Keratinocyte (primary cell): ENCODE results near the gene PANX2. TPM values are rescaled to one million over a fixed set of nuclear protein-coding genes. Genes with fewer than 3 reads are reported as not detected.

Source experiments
- DNase-seq: peaks from one replicate; pipeline ENCODE4 v3.0.0-alpha.2; 2011; ENCODE audit warnings: low read depth, missing footprints, low spot score
- FAIRE-seq: peaks from 2 replicates; lab custom pipeline; 2011; peaks lifted over from hg19 to GRCh38; lab: Jason Lieb, UNC
- H2AFZ ChIP-seq: 2 replicates; pipeline ENCODE4 v1.6.0; 2012; ENCODE audit warnings: low read length, control low read depth, inconsistent platforms; ENCODE audit not compliant: control insufficient read depth
- H3K27ac ChIP-seq: 2 replicates; pipeline ENCODE4 v1.5.1; 2011; ENCODE audit warnings: low read length; ENCODE audit not compliant: control insufficient read depth, insufficient read depth
- H3K27me3 ChIP-seq: 3 replicates; pipeline ENCODE4 v1.6.0; 2011; ENCODE audit warnings: low read length; ENCODE audit not compliant: control insufficient read depth, insufficient read depth; ENCODE audit errors: extremely low read depth
- H3K36me3 ChIP-seq, 2 experiments: 2 replicates in 1 of 2; 3 replicates in 1 of 2; pipeline ENCODE4 v1.5.1; 2011; ENCODE audit warnings: low read length in 2 of 2, mild to moderate bottlenecking in 1 of 2; ENCODE audit not compliant: control insufficient read depth in 2 of 2, insufficient read depth in 2 of 2; ENCODE audit errors: extremely low read depth in 1 of 2
- H3K4me1 ChIP-seq: 3 replicates; pipeline ENCODE4 v1.5.1; 2011; ENCODE audit warnings: low read length; ENCODE audit not compliant: control insufficient read depth, insufficient read depth; ENCODE audit errors: extremely low read depth
- H3K4me2 ChIP-seq: 3 replicates; pipeline ENCODE4 v1.6.0; 2011; ENCODE audit warnings: low read depth, low read length; ENCODE audit not compliant: control insufficient read depth, insufficient read depth; ENCODE audit errors: extremely low read depth
- H3K4me3 ChIP-seq, 3 experiments: fragments of 200-600 bp in 1 of 3; sonication (generic) in 1 of 3; 2 replicates in 2 of 3; 3 replicates in 1 of 3; pipeline ENCODE4 v1.5.1; 2011 to 2016; ENCODE audit warnings: low read length in 3 of 3, mild to moderate bottlenecking in 3 of 3, control low read depth in 2 of 3, inconsistent platforms in 1 of 3, low read depth in 1 of 3, mixed read lengths in 1 of 3, mixed run types in 1 of 3, moderate library complexity in 1 of 3; ENCODE audit not compliant: control insufficient read depth in 2 of 3, insufficient read depth in 2 of 3; ENCODE audit errors: extremely low read depth in 1 of 3
- H3K79me2 ChIP-seq: 2 replicates; pipeline ENCODE4 v1.6.0; 2012; ENCODE audit warnings: low read length; ENCODE audit not compliant: control insufficient read depth, insufficient read depth
- H3K9ac ChIP-seq: 3 replicates; pipeline ENCODE4 v1.6.0; 2011; ENCODE audit warnings: low read length; ENCODE audit not compliant: control insufficient read depth, insufficient read depth; ENCODE audit errors: extremely low read depth
- H3K9me1 ChIP-seq: 3 replicates; pipeline ENCODE4 v1.6.0; 2011; ENCODE audit warnings: low read length; ENCODE audit not compliant: control insufficient read depth, insufficient read depth; ENCODE audit errors: extremely low read depth
- H3K9me3 ChIP-seq: 2 replicates; pipeline ENCODE4 v1.5.1; 2012; ENCODE audit warnings: low read depth, low read length; ENCODE audit not compliant: control insufficient read depth
- H4K20me1 ChIP-seq: 3 replicates; pipeline ENCODE4 v1.6.0; 2011; ENCODE audit warnings: low read length; ENCODE audit not compliant: control insufficient read depth, insufficient read depth; ENCODE audit errors: extremely low read depth
- EZH2 ChIP-seq: IDR thresholded peaks from one replicate; pipeline ENCODE4 v1.6.1; 2012; ENCODE audit warnings: inconsistent platforms, mild to moderate bottlenecking, low read length, moderate library complexity
- dilution Hi-C: fragments of 300-500 bp; cut with MboI; formaldehyde crosslinking; loops from one replicate; pipeline ENCODE4 v1.7.0; 2020; ENCODE audit warnings: low sequenced_read_pairs; ENCODE audit not compliant: extremely low pct_ligation_motif_present
- polyA plus RNA-seq, 5 experiments: library from polyadenylated mRNA; depleted of rRNA in 3 of 5; stranded (reverse) in 3 of 5; stranded (forward) in 1 of 5; unstranded in 1 of 5; fragments of >200 nt; gene quantifications; 1 replicate in 1 of 5; 2 replicates in 3 of 5; 3 replicates in 1 of 5; pipeline versions ENCODE4 v1.2.1 to v1.2.3, GENCODE V29; 2011 to 2012; ENCODE audit warnings: missing spikeins in 2 of 5, low read depth in 1 of 5, low replicate concordance in 1 of 5
- TF ChIP-seq, protein P1 (sequence below), 3 experiments: IDR thresholded peaks in 1 of 3; conservative IDR thresholded peaks in 1 of 3; optimal IDR thresholded peaks in 1 of 3; 2 replicates in 2 of 3; 3 replicates in 1 of 3; pipeline versions ENCODE3 to v1.5.1; 2011; ENCODE audit warnings: low read length in 3 of 3, mild to moderate bottlenecking in 3 of 3, moderate library complexity in 2 of 3, control low read depth in 1 of 3, inconsistent platforms in 1 of 3; ENCODE audit not compliant: insufficient read depth in 2 of 3; ENCODE audit errors: extremely low read depth in 1 of 3

PANX2 gene
- polyA plus RNA-seq, 1 donor (not counting 4 experiments of a cell fraction or from before 2014, with no cell fraction given): 0.22 TPM

DNA sequence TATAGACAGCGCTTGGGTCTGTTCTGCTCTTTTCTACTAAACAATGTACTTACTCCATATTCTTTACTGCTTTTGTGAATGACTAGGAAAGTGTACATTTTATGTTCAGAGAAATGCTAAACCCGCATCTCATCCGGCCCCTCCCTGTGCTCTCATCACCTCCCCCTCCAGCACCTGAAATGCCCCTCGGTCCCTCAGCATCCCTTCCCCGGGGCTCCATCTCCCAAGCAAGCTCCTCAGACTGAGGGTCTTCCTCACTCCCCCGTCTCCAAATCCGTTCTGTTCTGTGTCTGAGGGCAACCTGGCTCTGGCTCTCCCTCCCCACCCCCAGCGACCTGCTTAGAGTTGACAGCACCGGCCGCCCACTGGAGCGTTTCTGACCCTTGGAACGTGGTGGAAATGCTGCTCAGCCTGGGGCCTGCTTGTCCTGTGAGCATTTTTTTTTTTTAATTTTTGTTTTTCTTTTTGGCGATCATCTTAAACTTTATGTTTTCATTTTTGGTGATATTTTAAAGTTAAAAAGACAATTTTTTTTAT is 31.7 kb downstream of the PANX2 start:
- Histone ChIP-seq H3K79me2 (peaks cover 17% of the 10 kb centered on the region), H4K20me1 (no peaks in the 10 kb centered on the region), H3K27me3 (no peaks in the 10 kb centered on the region), H3K9ac (peak overlapping the region; percentile 75), H2AFZ (no peak overlapping the region), H3K4me1 (peaks cover 11% of the 10 kb centered on the region), H3K9me3 (no peaks in the 10 kb centered on the region), H3K27ac (peak overlapping the region; percentile 40), H3K36me3 (peaks cover 12 to 22% of the 10 kb centered on the region in 2 experiments), H3K4me3 (peak overlapping the region; percentile 54 to 87 (median 75)), H3K9me1 (peaks cover 2% of the 10 kb centered on the region), H3K4me2 (peak overlapping the region; percentile 85)
- dilution Hi-C loops: no loop called here
- DNase-seq: no peak
- no peak for FAIRE-seq
- TF ChIP-seq, protein P1, sequence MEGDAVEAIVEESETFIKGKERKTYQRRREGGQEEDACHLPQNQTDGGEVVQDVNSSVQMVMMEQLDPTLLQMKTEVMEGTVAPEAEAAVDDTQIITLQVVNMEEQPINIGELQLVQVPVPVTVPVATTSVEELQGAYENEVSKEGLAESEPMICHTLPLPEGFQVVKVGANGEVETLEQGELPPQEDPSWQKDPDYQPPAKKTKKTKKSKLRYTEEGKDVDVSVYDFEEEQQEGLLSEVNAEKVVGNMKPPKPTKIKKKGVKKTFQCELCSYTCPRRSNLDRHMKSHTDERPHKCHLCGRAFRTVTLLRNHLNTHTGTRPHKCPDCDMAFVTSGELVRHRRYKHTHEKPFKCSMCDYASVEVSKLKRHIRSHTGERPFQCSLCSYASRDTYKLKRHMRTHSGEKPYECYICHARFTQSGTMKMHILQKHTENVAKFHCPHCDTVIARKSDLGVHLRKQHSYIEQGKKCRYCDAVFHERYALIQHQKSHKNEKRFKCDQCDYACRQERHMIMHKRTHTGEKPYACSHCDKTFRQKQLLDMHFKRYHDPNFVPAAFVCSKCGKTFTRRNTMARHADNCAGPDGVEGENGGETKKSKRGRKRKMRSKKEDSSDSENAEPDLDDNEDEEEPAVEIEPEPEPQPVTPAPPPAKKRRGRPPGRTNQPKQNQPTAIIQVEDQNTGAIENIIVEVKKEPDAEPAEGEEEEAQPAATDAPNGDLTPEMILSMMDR (optimal IDR thresholded peaks at IDR 0.05 in 1 of 3, IDR thresholded peaks at IDR 0.05 in 1 of 3, conservative IDR thresholded peaks at IDR 0.05 in 1 of 3; ENCODE audit: extremely low read depth in 1 of 3, insufficient read depth in 2 of 3, low read length in 3 of 3): no peak
- TF ChIP-seq EZH2: no peak

DNA sequence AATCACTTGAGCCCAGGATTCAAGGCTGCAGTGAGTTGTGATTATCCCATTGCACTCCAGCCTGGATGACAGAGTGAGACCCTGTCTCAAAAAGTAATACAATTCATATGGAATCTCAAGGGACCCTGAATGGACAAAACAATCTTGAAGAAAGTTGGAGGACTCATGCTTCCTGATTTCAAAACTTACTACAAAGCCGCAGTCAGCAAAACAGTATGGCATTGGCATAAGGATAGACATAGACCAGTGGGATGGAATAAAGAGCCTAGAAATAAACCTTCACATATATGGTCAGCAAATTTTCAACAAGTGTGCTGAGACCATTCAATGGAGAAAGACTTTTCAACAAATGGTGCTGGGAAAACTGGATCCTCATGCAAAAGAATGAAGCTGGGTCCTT is 32.8 kb downstream of the PANX2 start:
- H3K79me2 ChIP-seq: peaks cover 17% of the 10 kb centered on the region
- peaks cover 11% of the 10 kb centered on the region for H3K4me1 ChIP-seq
- H3K9ac ChIP-seq: no peak overlapping the region
- no peak overlapping the region for H2AFZ ChIP-seq
- no peak for TF ChIP-seq EZH2
- TF ChIP-seq, protein P1 (optimal IDR thresholded peaks at IDR 0.05 in 1 of 3, IDR thresholded peaks at IDR 0.05 in 1 of 3, conservative IDR thresholded peaks at IDR 0.05 in 1 of 3; ENCODE audit: extremely low read depth in 1 of 3, insufficient read depth in 2 of 3, low read length in 3 of 3): no peak
- H3K9me3 ChIP-seq: no peaks in the 10 kb centered on the region
- FAIRE-seq (no peak), DNase-seq (no peak)
- H4K20me1 ChIP-seq: no peaks in the 10 kb centered on the region
- dilution Hi-C loops: no loop called here
- no peak overlapping the region for H3K27ac ChIP-seq
- H3K9me1 ChIP-seq: peaks cover 2% of the 10 kb centered on the region
- no peaks in the 10 kb centered on the region for H3K27me3 ChIP-seq
- no peak overlapping the region for H3K4me2 ChIP-seq
- H3K4me3 ChIP-seq: no peak overlapping the region
- peaks cover 15 to 21% of the 10 kb centered on the region in 2 experiments for H3K36me3 ChIP-seq
